PC-9 (cell line): ENCODE measurements around the gene SFSWAP.

Experiments used
- EZH2 ChIP-seq: fragments of 200-600 bp; sonication (generic); IDR thresholded peaks from 2 replicates; pipeline ENCODE4 v1.8.0; 2017; ENCODE audit warnings: antibody characterized with exemption, low read depth
- TF ChIP-seq, protein P1 (sequence below): fragments of 200-600 bp; sonication (generic); conservative IDR thresholded peaks from 2 replicates; pipeline ENCODE4 v1.6.1; 2017; ENCODE audit warnings: mixed run types, antibody characterized with exemption, mild to moderate bottlenecking, moderate library complexity

DNA sequence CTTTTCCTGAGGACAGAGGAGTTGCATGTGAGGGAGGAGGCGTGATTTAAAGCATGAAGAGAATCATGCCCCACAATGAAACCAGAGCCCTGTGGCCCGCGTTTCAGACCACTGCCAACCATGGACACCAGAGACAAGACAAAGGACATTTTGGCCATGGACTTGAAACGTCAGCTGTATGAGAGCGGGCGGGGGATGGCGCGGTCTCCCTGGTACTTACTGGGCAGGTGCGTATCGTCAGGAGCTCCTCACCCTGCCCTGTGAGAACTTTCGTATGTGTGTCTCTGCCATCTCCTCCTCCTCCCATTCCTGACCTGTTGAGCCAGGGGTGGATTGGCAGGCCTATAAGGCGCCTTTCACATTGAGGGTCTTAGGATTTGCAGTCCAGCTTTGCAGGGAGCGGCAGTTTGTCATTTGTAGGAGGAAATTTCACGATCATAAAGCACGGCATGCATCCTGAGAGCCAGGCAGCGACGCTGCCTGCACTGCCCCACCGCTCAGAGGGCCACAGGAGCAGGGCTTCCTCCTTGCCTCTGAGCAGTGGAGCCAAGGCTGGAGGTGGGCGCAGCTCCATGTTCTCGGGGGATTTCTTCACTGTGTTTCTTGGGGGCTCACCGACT is 22.2 kb downstream of the SFSWAP start:
- TF ChIP-seq, protein P1, sequence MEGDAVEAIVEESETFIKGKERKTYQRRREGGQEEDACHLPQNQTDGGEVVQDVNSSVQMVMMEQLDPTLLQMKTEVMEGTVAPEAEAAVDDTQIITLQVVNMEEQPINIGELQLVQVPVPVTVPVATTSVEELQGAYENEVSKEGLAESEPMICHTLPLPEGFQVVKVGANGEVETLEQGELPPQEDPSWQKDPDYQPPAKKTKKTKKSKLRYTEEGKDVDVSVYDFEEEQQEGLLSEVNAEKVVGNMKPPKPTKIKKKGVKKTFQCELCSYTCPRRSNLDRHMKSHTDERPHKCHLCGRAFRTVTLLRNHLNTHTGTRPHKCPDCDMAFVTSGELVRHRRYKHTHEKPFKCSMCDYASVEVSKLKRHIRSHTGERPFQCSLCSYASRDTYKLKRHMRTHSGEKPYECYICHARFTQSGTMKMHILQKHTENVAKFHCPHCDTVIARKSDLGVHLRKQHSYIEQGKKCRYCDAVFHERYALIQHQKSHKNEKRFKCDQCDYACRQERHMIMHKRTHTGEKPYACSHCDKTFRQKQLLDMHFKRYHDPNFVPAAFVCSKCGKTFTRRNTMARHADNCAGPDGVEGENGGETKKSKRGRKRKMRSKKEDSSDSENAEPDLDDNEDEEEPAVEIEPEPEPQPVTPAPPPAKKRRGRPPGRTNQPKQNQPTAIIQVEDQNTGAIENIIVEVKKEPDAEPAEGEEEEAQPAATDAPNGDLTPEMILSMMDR, result no peak
- no peak for TF ChIP-seq EZH2
